GM12891 (cell line): Measurements from ENCODE around the gene PARPBP.

ENCODE experiments used
- POLR2A ChIP-seq: IDR thresholded peaks from 2 replicates; pipeline ENCODE4 v1.6.1; 2011; ENCODE audit warnings: low read depth, low read length, control low read depth
- POLR2AphosphoS5 ChIP-seq: IDR thresholded peaks from 2 replicates; pipeline ENCODE4 v1.6.1; 2011; ENCODE audit warnings: low read depth, low read length, control low read depth
- POU2F2 ChIP-seq: IDR thresholded peaks from 2 replicates; pipeline ENCODE4 v1.6.1; 2011; ENCODE audit warnings: low read depth, mild to moderate bottlenecking, control low read depth, low read length, moderate library complexity
- TAF1 ChIP-seq: IDR thresholded peaks from 2 replicates; pipeline ENCODE4 v1.6.1; 2011; ENCODE audit warnings: low read depth, low read length, control low read depth

DNA sequence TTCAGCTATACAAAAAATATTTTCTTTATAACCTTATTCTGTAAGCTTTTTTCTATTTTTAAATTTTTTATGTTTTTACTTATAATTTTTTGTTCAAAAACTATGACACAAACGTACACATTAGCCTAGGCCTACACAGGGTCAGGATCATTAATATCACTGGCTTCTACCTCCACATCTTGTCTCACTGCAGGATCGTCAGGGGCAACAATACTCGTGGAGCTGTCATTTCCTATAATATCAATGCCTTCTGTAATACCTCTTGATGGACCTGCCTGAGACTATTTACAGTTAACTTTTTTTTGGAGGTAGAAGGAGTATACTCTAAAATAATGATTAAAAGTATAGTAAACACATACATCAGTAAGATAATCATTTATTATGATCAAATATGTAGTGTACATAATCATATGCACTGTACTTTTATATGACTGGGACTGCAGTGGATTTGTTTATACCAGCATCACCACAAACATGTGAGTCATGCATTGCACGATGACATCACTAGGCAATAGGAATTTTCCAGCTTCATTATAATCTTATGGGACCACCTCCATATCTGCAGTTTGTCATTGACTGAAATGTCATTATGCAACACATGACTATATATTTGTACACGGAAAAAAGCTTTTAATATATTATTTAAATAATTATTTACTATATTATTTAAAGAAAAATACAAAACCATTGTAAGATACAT lies 96.2 kb downstream of the PARPBP start:
- TF ChIP-seq POLR2AphosphoS5, result no peak
- TF ChIP-seq POLR2A, result no peak
- TF ChIP-seq TAF1, result no peak
- TF ChIP-seq POU2F2, result no peak
